Activated gamma-delta T cell treated with Interleukin-2 at 50 U/mL for 16 hours (primary cell): ENCODE measurements around the gene PNP.

ENCODE experiments used
- DNase-seq: peaks from one replicate; pipeline ENCODE4 v3.0.0-alpha.2; 2020

PNP gene

DNA sequence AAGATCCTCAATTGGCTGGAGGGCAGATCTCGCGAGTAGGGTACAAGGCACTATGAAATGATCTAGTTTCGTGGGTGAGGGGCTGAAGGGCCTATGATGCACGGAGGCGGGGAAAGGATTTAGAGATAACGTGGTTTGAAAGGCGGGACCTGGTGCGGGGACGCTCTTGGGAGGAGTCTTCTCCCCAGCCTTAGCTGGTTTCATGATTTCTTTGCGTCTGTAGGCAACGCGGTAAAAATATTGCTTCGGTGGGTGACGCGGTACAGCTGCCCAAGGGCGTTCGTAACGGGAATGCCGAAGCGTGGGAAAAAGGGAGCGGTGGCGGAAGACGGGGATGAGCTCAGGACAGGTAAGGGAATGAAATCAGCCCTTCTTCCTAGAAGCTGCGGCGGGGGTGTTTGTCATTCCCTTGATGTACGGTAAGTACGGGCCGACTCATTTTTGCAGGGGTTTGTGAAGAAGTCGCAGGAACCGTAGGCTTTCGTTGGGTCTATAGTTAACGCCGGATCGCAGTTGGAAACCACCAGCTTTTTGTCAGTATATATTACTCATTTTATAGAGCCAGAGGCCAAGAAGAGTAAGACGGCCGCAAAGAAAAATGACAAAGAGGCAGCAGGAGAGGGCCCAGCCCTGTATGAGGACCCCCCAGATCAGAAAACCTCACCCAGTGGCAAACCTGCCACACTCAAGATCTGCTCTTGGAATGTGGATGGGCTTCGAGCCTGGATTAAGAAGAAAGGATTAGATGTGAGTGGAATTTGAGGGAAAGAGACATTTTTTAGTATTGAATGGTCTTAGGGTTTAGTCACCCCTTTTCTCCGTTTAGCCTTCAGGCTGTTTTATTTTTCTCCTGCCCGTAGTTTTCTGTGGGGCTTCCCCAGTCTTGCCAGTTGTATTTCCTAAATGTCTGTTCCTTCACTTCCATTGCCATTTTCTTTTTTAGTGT, 13.6 kb upstream of the PNP start:
- peak; percentile 17 for DNase-seq

- no peak for DNase-seq
These were observed 12.2 kb upstream of the PNP start for GRCh38 chr14:20456971-20457370.

DNA sequence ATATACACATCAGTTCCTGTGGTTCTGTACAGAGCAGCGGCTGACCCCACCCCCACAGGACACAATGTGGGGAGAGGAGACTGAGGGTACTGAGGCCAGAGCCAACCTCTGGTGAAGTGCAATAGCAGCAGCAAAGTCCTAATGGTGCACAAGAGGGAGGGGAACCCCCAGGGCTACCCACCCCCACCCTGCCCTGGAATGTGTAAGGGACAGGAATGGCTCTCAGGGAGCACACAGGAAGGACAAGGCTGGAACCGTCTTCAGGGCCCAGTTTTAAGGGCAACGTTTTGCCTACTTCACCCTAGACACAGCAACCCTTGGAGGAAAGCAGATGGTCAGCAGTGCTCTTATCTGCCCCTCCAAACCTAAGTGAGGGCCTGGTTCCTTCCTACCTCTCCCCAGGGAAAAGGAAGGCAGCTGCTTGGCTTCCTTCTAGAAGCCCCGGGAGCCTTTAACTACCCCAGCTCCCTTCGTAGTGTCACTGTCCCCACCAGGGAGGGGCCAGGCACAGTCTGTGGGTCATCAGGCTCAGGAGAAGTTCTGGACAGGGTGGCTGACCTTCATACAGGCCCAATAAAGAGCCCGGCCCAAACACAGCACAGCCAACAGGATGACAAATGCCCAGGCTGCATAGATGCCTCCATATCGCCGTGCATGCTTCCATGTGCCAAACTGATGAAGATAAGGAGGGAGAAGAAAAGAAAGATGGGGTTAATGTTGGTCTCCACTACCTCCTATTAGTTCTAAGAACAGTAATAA, 11.0 kb upstream of the PNP start:
- no peak for DNase-seq

DNA sequence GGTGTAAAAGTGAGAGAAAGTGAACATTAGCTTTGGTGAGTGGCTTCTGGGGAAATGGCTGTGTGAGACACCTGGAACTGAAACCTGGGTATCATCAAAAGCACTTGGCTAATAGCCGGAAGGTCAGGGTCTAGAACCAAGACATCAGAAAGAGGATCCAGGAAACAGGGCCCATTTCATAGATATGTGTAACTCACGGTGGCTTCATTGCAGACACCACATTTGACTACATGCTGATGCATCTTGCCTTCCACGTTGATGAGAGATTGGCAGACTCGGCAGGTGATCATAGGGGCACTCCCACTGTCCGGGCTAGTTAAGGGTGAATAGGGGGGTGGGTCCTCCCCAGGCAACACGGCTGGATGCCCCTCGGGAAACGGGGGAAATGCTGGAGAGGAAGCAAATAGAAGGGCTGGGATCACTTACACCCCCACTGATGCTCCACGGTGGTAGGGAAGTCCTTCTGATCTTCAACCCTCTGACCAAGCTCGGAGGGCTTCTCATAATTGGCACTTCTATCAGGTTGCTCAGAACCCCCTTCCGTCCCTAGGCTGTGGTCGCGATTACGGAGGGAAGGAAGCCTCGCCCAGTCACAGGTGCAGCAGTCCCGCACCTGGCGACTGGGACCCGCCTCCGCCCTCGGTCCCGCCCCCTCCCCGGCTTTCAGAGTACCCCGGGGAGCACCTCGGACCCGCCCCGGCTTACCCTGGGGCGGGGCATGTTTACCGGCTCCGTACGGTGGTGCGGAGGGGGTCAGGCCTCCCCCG, 8.6 kb upstream of the PNP start:
- DNase-seq, result peak; percentile 55

GRCh38 chr14:20461225-20462141, 7.7 kb upstream of the PNP start, which contains the start of gene PIP4P1:
TSS of gene PIP4P1 (minus strand) at chr14:20461434. CDS start at chr14:20461325, 109 bp downstream.
- peak; percentile 98 for DNase-seq

DNA sequence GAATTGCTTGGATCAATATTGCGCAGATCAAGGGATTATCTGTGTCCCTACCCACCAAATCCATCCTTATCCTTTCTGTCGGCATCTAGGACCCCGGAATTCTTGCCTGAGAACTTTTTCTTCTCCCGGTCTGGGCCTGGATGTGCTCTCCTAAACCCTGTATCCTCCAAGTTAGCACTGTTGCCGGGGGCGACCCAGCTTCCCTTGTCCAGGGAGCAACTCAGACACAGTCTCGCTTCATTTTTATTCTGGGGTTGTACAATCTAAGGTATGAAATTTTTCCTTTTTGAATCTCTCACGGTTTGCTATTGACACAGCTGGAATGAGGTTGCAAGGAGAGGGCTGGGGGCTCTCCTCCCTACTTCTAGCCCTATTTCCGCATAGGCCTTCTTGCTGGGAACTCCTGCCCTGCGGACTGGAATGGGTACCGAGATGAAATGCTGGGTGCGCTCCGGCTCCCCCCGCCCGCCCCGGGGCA, 403 bp upstream of the PNP start:
- no peak for DNase-seq

DNA sequence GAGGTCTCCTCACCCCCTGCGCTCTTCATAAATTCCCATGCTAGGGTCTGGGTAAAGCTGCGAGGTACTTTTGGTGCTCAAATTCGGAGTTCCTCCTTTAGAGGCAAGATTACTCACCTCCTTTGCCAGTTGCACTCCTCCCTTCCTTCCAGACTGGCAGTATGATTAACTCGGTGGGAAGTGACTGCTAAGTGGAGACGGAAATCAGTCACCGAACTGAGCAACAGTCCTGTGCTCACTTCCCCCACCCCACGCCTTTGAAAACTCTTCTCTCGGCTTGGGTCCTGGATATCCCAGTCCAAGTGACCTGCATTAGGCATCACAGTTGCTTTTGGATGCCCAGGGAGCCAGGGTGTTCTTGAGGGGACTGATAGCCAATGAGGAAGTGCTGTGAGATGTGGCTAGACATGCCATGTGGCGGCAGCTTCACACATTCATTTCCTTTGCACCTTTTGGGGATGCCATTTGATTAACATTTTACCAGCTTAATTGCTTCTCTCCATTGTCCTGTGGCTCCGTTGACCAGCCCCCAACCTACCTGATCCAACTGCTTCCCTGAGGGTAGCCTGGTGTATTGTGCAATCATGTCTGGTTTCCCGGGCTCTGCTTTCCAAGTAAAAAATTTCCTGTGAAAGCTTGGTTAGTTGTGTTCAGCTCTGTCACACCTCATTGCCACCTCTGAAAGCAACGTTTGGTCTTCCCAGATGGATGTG, 840 bp downstream of the PNP start:
- peak; percentile 35 for DNase-seq

DNA sequence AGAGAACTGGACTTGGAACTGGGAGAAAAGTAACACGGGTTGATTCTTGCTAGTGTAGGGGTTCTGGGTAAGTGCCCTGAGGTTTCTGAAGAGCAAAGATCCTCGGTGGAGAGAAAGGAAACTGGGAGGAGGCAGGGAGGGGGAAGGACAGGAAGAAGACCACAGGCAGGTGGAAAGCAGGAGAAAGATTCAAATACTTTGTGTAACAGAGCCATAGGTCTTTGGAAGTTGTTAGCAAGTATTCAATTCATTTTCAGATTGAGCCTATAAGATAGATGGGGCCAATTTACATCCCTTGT, 1.3 kb downstream of the PNP start:
- no peak for DNase-seq

- no peak for DNase-seq
These were observed 3.4 kb downstream of the PNP start for GRCh38 chr14:20472536-20473169.

DNA sequence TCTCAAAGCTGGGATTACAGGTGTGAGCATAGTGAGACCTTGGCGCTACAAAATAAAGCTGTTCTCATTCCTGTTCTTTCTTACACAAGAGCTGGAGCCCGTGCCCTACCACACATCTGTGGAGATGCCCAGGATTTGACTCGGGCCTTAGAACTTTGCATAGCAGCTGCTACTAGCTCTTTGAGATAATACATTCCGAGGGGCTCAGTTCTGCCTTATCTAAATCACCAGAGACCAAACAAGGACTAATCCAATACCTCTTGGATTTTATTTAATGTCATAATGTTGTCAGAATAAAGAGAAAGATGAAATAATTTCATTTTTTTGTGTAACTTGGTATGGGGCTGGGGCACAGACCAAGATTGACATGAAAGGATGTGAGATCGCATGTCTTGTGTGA, 7.6 kb downstream of the PNP start:
- DNase-seq, result no peak

- DNase-seq, result peak; percentile 36
These were observed 8.1 kb downstream of the PNP start for GRCh38 chr14:20477211-20477876.

- DNase-seq, result no peak
These were observed 9.7 kb downstream of the PNP start for GRCh38 chr14:20478894-20479293.

DNA sequence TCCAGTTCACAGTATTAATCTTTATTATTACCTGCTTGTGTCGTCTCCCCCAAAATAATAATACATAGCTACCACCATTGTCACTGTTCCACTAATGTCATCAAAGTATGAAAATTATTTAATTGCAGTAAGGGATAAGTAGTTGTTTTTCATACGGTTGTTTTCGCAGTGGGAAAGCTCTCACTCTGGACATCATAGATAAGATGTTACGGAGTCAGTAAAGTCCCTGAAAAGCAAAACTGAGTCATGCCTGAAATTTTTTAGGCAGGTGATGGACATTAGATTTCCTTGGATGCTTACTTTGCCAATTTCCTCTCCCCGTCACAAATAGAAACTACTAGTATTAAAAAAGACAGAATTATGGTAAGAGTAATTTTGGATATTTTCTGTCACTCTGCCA, 13.2 kb downstream of the PNP start:
- DNase-seq, result no peak

GRCh38 chr14:20485900-20486299, 16.7 kb downstream of the PNP start:
- DNase-seq, result no peak

DNA sequence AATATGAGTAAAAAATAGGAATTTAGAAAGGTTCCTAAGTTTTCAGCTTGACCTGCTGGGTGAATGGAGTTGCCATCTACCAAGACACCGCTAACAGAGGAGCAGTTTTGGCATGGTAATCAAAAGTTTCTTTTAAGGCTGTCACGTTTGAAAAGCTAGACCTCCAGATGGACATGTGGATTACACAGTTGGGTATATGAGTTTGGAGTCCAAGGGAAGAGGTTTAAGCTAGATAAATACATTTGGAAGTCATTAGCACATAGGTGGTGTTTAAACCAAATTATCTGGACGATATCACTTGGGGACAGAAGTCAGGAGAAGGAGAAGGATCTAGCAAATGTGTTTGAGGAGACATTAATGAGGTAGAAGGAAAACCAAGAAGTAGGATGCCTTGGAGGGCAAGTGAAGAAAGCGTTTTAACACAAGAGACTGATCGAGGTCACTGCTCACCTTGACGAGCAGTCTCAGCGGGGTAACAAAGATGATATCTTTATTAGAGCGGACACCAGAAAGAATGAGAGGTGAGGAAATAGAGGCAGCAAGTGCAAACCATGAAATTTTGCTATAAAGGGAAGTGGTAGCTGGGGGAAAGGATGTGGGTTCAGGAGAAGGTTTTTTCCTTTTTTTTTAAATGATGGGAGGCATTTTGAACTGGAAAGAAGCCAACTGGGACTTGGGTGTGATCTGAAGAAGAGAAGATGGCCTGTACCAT, 17.6 kb downstream of the PNP start:
- DNase-seq, result no peak

DNA sequence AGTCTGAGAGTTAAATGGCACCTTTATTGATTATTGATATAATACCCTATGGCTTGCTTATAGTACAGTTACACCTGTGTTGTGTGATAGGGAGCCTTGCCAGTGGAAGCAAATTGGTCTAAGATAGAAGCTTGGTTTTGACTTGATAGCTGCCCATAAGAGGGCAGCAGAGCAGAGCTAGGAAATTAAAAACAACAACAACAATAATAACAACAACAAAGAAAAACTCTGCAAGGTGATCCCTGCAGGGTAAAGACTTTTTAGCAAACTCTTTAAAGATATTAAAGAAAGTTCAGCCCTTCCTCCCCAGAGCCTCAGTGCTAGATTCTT, 18.2 kb downstream of the PNP start:
- DNase-seq, result no peak

DNA sequence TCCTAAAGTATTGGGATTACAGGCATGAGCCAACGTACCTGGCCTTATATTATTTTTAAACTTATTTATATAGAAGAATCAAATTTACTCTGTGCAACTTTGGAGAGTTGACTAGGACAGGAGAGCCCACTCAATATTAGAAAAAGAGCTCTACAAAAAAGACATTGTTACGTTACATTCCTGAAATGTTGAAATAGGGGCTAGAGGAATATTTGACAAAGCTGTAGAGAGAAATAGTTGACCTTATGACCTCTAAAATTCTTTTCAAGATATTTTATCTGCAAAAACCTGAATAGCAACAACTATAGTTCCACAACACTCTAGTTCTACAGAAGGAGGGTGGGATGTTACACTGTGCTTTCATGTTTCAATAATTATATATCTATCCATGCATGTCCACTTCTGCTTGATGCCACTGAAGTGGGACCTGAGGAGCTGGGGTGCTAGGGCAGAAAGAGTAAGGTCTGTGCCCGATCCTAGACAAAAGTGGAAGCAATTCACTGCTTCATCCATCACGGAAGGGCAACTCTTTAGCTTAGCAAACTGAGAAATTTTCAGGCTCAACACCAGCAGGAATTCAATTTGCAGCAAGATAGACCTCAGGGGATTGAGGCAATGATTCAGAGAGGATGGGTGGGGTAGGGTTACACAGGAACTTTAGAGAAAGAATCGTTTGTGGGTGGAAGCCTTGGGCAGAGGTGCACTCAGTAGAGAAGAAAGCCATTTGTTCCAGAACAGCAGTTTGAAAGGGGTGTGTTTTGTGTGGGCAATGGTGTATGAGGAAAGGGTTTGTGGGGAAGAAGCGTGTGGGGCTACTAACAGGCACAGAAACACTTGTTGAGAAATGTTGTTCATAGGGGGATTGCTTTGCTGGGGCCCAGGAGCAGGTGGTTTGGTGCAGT, 20.1 kb downstream of the PNP start:
- DNase-seq, result peak; percentile 12

DNA sequence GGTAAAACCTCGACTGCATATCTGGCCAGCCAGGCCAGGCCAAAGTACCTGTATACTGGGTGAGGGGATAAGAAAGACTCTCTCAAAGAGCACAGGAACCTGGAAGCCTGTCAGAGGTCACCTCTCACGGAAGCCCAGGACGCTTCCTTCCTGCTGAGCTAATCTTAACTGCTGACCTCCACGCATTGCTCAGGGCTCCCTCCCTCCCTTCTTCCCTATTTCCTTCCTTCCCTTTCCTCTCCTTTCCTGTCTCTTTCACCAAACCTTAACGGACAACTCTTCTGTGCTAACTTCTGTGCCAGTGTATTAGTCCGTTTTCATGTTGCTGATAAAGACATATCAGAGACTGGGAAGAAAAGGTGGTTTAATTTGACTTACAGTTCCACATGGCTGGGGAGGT, 21.4 kb downstream of the PNP start:
- no peak for DNase-seq

DNA sequence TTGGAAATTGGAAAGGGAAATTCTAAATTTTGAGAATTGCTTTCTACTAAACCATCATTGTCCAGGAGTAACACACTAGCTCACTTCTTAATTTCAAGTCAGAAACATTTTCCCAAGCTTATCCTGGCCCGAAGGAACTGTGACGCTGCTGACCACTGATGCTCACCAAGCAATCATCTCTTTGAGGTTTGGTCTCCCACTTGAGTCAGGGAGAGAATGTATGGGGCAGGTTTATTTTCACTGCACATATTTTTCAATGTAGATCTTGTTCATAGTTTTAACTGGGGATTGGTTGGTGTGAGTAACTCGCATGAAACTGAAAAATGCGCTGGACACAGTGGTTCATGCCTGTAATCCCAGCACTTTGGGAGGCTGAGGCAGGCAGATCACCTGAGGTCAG, 23.3 kb downstream of the PNP start:
- no peak for DNase-seq
